Endothelial cell of umbilical vein (primary cell): Measurements from ENCODE around the gene AIG1. TPM values are rescaled to one million over a fixed set of nuclear protein-coding genes. Genes with fewer than 3 reads are reported as not detected.

ENCODE experiments used
- BruUV-seq: library from RNA; stranded (reverse); fragments of 400-500 nt; replicated peaks from 2 replicates; lab custom pipeline; 2021; lab: Mats Ljungman, UMichigan
- CTCF ChIA-PET: fragments of 300-600, 350-600 bp; sonication (Branson Sonifier 250); formaldehyde crosslinking; loops from one replicate; lab custom pipeline; 2021; ENCODE audit warnings: antibody characterized with exemption, inconsistent platforms; lab: Charles Lee
- POLR2A ChIA-PET: fragments of 300-600, 350-600 bp; sonication (Branson Sonifier 250); formaldehyde crosslinking; loops from one replicate; lab custom pipeline; 2021; ENCODE audit warnings: antibody characterized with exemption, inconsistent platforms; lab: Charles Lee
- DNase-seq: peaks from one replicate; pipeline ENCODE4 v3.0.0-alpha.2; 2011; ENCODE audit warnings: low read depth, low spot score
- FAIRE-seq: peaks from 2 replicates; lab custom pipeline; 2011; peaks lifted over from hg19 to GRCh38; lab: Jason Lieb, UNC
- H2AFZ ChIP-seq: 2 replicates; pipeline ENCODE4 v1.6.0; 2012; ENCODE audit warnings: low read depth, low read length, control low read depth, inconsistent platforms
- H3K27ac ChIP-seq: 2 replicates; pipeline ENCODE4 v1.5.1; 2011; ENCODE audit warnings: low read depth, mild to moderate bottlenecking, control low read depth, low read length, moderate library complexity; ENCODE audit not compliant: insufficient read depth
- H3K27me3 ChIP-seq, 2 experiments: 2 replicates each; pipeline versions ENCODE4 v1.6.0 to v1.6.1; 2011; ENCODE audit warnings: low read length in 2 of 2, mixed read lengths in 1 of 2; ENCODE audit not compliant: control insufficient read depth in 2 of 2, insufficient read depth in 2 of 2
- H3K36me3 ChIP-seq, 2 experiments: 2 replicates in 1 of 2; 3 replicates in 1 of 2; pipeline ENCODE4 v1.5.1; 2011; ENCODE audit warnings: low read length in 2 of 2, mild to moderate bottlenecking in 1 of 2, moderate library complexity in 1 of 2; ENCODE audit not compliant: control insufficient read depth in 2 of 2, insufficient read depth in 2 of 2; ENCODE audit errors: extremely low read depth in 1 of 2
- H3K4me1 ChIP-seq: 3 replicates; pipeline ENCODE4 v1.5.1; 2011; ENCODE audit warnings: mild to moderate bottlenecking, low read length; ENCODE audit not compliant: control insufficient read depth, insufficient read depth; ENCODE audit errors: extremely low read depth
- H3K4me2 ChIP-seq: 2 replicates; pipeline ENCODE4 v1.6.1; 2011; ENCODE audit warnings: low read length, control low read depth, mixed read lengths; ENCODE audit not compliant: insufficient read depth
- H3K4me3 ChIP-seq, 3 experiments: fragments of 200-600 bp in 1 of 3; sonication (generic), shearing (Covaris generic) in 1 of 3; replicated peaks in 1 of 3; 2 replicates each; pipeline ENCODE4 v1.5.1; 2011 to 2016; ENCODE audit warnings: control low read depth in 3 of 3, low read length in 3 of 3, mild to moderate bottlenecking in 2 of 3, inconsistent platforms in 1 of 3, low read depth in 1 of 3, moderate library complexity in 1 of 3; ENCODE audit not compliant: insufficient read depth in 1 of 3
- H3K79me2 ChIP-seq: 2 replicates; pipeline ENCODE4 v1.6.0; 2012; ENCODE audit warnings: low read length, inconsistent platforms; ENCODE audit not compliant: control insufficient read depth, insufficient read depth
- H3K9ac ChIP-seq: replicated peaks from 2 replicates; pipeline ENCODE3; 2011; ENCODE audit warnings: low read length, control low read depth; ENCODE audit not compliant: insufficient read depth; ENCODE audit errors: extremely low read depth
- H3K9me1 ChIP-seq: replicated peaks from 3 replicates; pipeline ENCODE4 v1.6.0; 2011; ENCODE audit warnings: mild to moderate bottlenecking, low read length; ENCODE audit not compliant: control insufficient read depth, insufficient read depth; ENCODE audit errors: extremely low read depth
- H3K9me3 ChIP-seq: replicated peaks from 2 replicates; pipeline ENCODE4 v1.5.1; 2012; ENCODE audit warnings: low read length, inconsistent platforms; ENCODE audit not compliant: control insufficient read depth, insufficient read depth
- H4K20me1 ChIP-seq: replicated peaks from 2 replicates; pipeline ENCODE3; 2011; ENCODE audit warnings: mild to moderate bottlenecking, low read length; ENCODE audit not compliant: control insufficient read depth, insufficient read depth; ENCODE audit errors: extremely low read depth
- FOS ChIP-seq: IDR thresholded peaks from 2 replicates; pipeline ENCODE4 v1.6.1; 2011; ENCODE audit warnings: mild to moderate bottlenecking, low read length, moderate library complexity, borderline replicate concordance; ENCODE audit not compliant: insufficient read depth
- GATA2 ChIP-seq: IDR thresholded peaks from 2 replicates; pipeline ENCODE4 v1.7.0; 2011; ENCODE audit warnings: low read depth, mild to moderate bottlenecking, moderate library complexity, mixed read lengths, low read length; ENCODE audit not compliant: insufficient read length, insufficient read depth
- JUN ChIP-seq: IDR thresholded peaks from 2 replicates; pipeline ENCODE4 v1.6.1; 2011; ENCODE audit warnings: borderline replicate concordance, low read depth; ENCODE audit not compliant: insufficient read length, insufficient read depth
- MYC ChIP-seq: IDR thresholded peaks from one replicate; pipeline ENCODE4 v1.6.1; 2011; ENCODE audit warnings: mild to moderate bottlenecking, low read depth, low read length
- POLR2A ChIP-seq: IDR thresholded peaks from 2 replicates; pipeline ENCODE4 v1.6.1; 2012; ENCODE audit warnings: low read depth, mild to moderate bottlenecking, control low read depth, low read length
- POLR2AphosphoS5 ChIP-seq: IDR thresholded peaks from 2 replicates; pipeline ENCODE4 v1.6.1; 2012; ENCODE audit warnings: low read depth, mild to moderate bottlenecking, control low read depth, low read length, moderate library complexity; ENCODE audit not compliant: insufficient read depth
- dilution Hi-C: fragments of 300-500 bp; cut with MboI; formaldehyde crosslinking; loops from one replicate; pipeline ENCODE4 v1.15.0; 2019; ENCODE audit warnings: low sequenced_read_pairs; ENCODE audit not compliant: extremely low pct_ligation_motif_present
- intact Hi-C: fragments of 100-400 bp; cut with micrococcal nuclease; formaldehyde crosslinking; loops from one replicate; pipeline ENCODE4 v1.10.0; 2022
- polyA plus RNA-seq, 4 experiments: library from polyadenylated mRNA; depleted of rRNA in 3 of 4; stranded (reverse) in 3 of 4; unstranded in 1 of 4; fragments of >200 nt; gene quantifications; 2 replicates each; pipeline versions ENCODE4 v1.2.1 to v1.2.3, GENCODE V29; 2011 to 2012; ENCODE audit warnings: missing spikeins in 1 of 4
- total RNA-seq: library from RNA; stranded (reverse); gene quantifications from 2 replicates; pipeline ENCODE4 v1.2.3, GENCODE V29; 2021

The AIG1 gene
- total and polyA plus RNA-seq, 2 donors (not counting 3 experiments of a cell fraction or from before 2014, with no cell fraction given) = 17.7 to 22.7 TPM

- peak; percentile 47 for FAIRE-seq
- CTCF ChIA-PET = interaction anchor here (0.8 to 1.6 kb wide), 4 partner anchors 12 to 481 kb away, joined by 3 to 4 read pairs (median 3); no protein-coding TSS in a partner anchor
Observed at GRCh38 chr6:143174516-143174915, 113.8 kb downstream of the AIG1 start.

DNA sequence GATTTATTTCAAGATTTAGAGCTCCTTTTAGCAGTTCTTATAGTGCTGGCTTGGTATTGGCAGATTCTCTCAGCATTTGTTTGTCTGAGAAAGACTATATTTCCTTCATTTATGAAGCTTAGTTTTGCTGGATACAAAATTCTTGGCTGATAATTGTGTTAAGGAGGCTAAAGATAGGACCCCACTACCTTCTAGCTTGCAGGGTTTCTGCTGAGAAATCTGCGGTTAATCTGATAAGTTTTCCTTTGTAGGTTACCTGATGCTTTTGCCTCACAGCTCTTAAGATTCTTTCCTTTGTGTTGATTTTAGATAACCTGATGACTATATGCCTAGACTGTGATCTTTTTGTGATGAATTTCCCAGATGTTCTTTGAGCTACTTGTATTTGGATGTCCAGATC is 114.3 kb downstream of the AIG1 start:
- no peak for FAIRE-seq
- dilution Hi-C loops = no loop called here
- no peak for DNase-seq
- BruUV-seq = no TSS peak
- Histone ChIP-seq H3K4me3 (no peak overlapping the region), H3K27ac (no peak overlapping the region), H3K9me3 (no peaks in the 10 kb centered on the region), H3K79me2 (no peaks in the 10 kb centered on the region), H3K9me1 (no peaks in the 10 kb centered on the region), H3K4me1 (no peaks in the 10 kb centered on the region), H4K20me1 (no peaks in the 10 kb centered on the region), H3K4me2 (no peak overlapping the region), H3K36me3 (no peaks in the 10 kb centered on the region), H3K27me3 (no peaks in the 10 kb centered on the region), H2AFZ (no peak overlapping the region), H3K9ac (no peak overlapping the region)
- TF ChIP-seq MYC (no peak), POLR2A (no peak), GATA2 (no peak), POLR2AphosphoS5 (no peak)
- ChIA-PET POLR2A (no interaction called here), CTCF (interaction anchor here (0.8 to 1.6 kb wide), 4 partner anchors 12 to 482 kb away, joined by 3 to 4 read pairs (median 3); no protein-coding TSS in a partner anchor)
- intact Hi-C loops = no loop called here

More at GRCh38 chr6:143174516-143174915, 113.8 kb downstream of the AIG1 start:
- Histone ChIP-seq H3K4me3 (no peak overlapping the region), H3K9ac (no peak overlapping the region), H3K9me1 (no peaks in the 10 kb centered on the region), H3K9me3 (no peaks in the 10 kb centered on the region), H3K36me3 (no peaks in the 10 kb centered on the region), H3K4me2 (no peak overlapping the region), H4K20me1 (no peaks in the 10 kb centered on the region), H3K79me2 (no peaks in the 10 kb centered on the region), H2AFZ (no peak overlapping the region), H3K27me3 (no peaks in the 10 kb centered on the region), H3K27ac (no peak overlapping the region), H3K4me1 (no peaks in the 10 kb centered on the region)
- dilution Hi-C loops (no loop called here), intact Hi-C loops (no loop called here)
- TF ChIP-seq JUN (no peak), POLR2A (no peak), FOS (no peak)
- BruUV-seq = no TSS peak
- DNase-seq = no peak
- POLR2A ChIA-PET = no interaction called here
